ENCODE results near the gene FBLN2.
A peak's percentile ranks its signal among the peaks of the same experiment; 100 is the strongest.

Gene FBLN2

GRCh38 chr3:13545952-13546454 lies 2.9 kb upstream of the FBLN2 start:
- peaks cover 2 to 4% of the 10 kb centered on the region in 2 donors for H3K9me3 ChIP-seq (replicated peaks in 1 of 2; ENCODE audit: control insufficient read depth in 2 of 2, insufficient read depth in 1 of 2, low read depth in 1 of 2, low read length in 2 of 2)
- H3K79me1 ChIP-seq (ENCODE audit: low read depth, low read length), result no peaks in the 10 kb centered on the region
- no peak overlapping the region for H2BK12ac ChIP-seq (ENCODE audit: low read length)
- H3K4me1 ChIP-seq (ENCODE audit: control insufficient read depth in 2 of 2, insufficient read depth in 1 of 2, low read depth in 1 of 2, low read length in 2 of 2), result peaks cover 9 to 11% of the 10 kb centered on the region in 2 donors
- no peak overlapping the region for H4K91ac ChIP-seq (ENCODE audit: low read depth, low read length, poor library complexity)
- no peak overlapping the region for H2AFZ ChIP-seq (ENCODE audit: low read length)
- H4K8ac ChIP-seq (ENCODE audit: low read depth, low read length), result no peak overlapping the region
- peak overlapping the region; percentile 47 for H2AK5ac ChIP-seq (ENCODE audit: low read depth, low read length)
- H3K9ac ChIP-seq (ENCODE audit: low read depth, low read length, poor library complexity), result peak overlapping the region; percentile 18
- no CpG with 5 or more reads among the region's 9 CpGs for WGBS, 2 donors (ENCODE audit: extremely low coverage in 2 of 2, insufficient read length in 2 of 2, insufficient replicate concordance in 1 of 2)
- peaks cover 0 to 30% (median 23%) of the 10 kb centered on the region in 3 experiments for H3K27me3 ChIP-seq (ENCODE audit: control insufficient read depth in 3 of 3, insufficient read depth in 3 of 3, low read depth in 1 of 3, low read length in 3 of 3)
- no peak for DNase-seq (ENCODE audit: low spot score)
- H2BK5ac ChIP-seq (ENCODE audit: low read length), result no peak overlapping the region
- H3K23ac ChIP-seq (ENCODE audit: low read depth, low read length, poor library complexity), result no peak overlapping the region
- H2BK15ac ChIP-seq (ENCODE audit: low read length), result no peak overlapping the region
- peak overlapping the region; percentile 85 for H3K18ac ChIP-seq (ENCODE audit: low read length)
- H3K14ac ChIP-seq (ENCODE audit: low read length), result no peak overlapping the region
- no peak overlapping the region for H3K4me2 ChIP-seq (ENCODE audit: insufficient read depth, low read length, poor library complexity, severe bottlenecking)
- H3K4me3 ChIP-seq (ENCODE audit: low read length in 2 of 2), result no peak overlapping the region
- H3K36me3 ChIP-seq (replicated peaks in 1 of 2; ENCODE audit: control insufficient read depth in 2 of 2, insufficient read depth in 2 of 2, low read length in 2 of 2), result no peaks in the 10 kb centered on the region
- no peak overlapping the region for H3K27ac ChIP-seq (replicated peaks; ENCODE audit: low read length)
- H3K4ac ChIP-seq (ENCODE audit: low read length), result no peak overlapping the region
- H2BK120ac ChIP-seq (ENCODE audit: low read depth, low read length), result no peak overlapping the region

DNA sequence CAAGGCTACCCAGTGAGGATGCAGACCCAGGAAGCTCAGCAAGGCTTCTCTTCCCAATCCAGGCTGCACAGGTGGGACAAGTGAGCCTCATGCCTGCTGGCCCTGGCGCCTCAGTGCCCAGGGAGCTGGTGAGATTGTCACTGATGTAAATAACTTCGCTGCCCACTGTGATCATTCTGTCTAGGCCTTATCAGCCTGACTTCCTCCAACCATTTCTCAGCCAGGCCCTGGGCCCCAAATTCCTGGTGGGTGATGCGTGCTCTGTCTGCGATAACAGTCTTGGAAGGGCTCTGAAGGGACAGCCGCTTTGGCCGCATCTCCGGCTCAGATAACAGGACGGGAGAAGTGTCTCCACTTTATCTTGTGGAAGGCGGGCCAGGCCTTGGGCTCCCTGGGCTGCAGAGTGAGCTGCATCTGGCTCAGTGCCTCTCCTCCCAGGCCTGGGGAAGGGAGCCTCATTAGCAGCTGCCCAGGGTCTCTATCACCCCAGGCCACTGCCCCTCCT lies 2.2 kb upstream of the FBLN2 start:
- Histone ChIP-seq H2BK15ac (ENCODE audit: low read length) (peak overlapping the region; percentile 34), H3K27me3 (ENCODE audit: control insufficient read depth in 3 of 3, insufficient read depth in 3 of 3, low read depth in 1 of 3, low read length in 3 of 3) (peaks cover 0 to 30% (median 23%) of the 10 kb centered on the region in 3 experiments), H3K14ac (ENCODE audit: low read length) (no peak overlapping the region), H3K9ac (ENCODE audit: low read depth, low read length, poor library complexity) (no peak overlapping the region), H2BK12ac (ENCODE audit: low read length) (no peak overlapping the region), H3K4me3 (ENCODE audit: low read length in 2 of 2) (no peak overlapping the region), H3K79me1 (ENCODE audit: low read depth, low read length) (no peaks in the 10 kb centered on the region), H4K8ac (ENCODE audit: low read depth, low read length) (no peak overlapping the region), H3K4ac (ENCODE audit: low read length) (no peak overlapping the region), H4K91ac (ENCODE audit: low read depth, low read length, poor library complexity) (no peak overlapping the region), H3K4me2 (ENCODE audit: insufficient read depth, low read length, poor library complexity, severe bottlenecking) (no peak overlapping the region), H2BK5ac (ENCODE audit: low read length) (no peak overlapping the region), H3K23ac (ENCODE audit: low read depth, low read length, poor library complexity) (no peak overlapping the region), H3K4me1 (ENCODE audit: control insufficient read depth in 2 of 2, insufficient read depth in 1 of 2, low read depth in 1 of 2, low read length in 2 of 2) (peaks cover 9 to 15% of the 10 kb centered on the region in 2 donors), H3K27ac (replicated peaks; ENCODE audit: low read length) (no peak overlapping the region), H2AK5ac (ENCODE audit: low read depth, low read length) (no peak overlapping the region), H3K36me3 (replicated peaks in 1 of 2; ENCODE audit: control insufficient read depth in 2 of 2, insufficient read depth in 2 of 2, low read length in 2 of 2) (no peaks in the 10 kb centered on the region), H2BK120ac (ENCODE audit: low read depth, low read length) (no peak overlapping the region), H3K9me3 (replicated peaks in 1 of 2; ENCODE audit: control insufficient read depth in 2 of 2, insufficient read depth in 1 of 2, low read depth in 1 of 2, low read length in 2 of 2) (peaks cover 0 to 2% of the 10 kb centered on the region in 2 donors), H2AFZ (ENCODE audit: low read length) (peak overlapping the region; percentile 60), H3K18ac (ENCODE audit: low read length) (no peak overlapping the region)
- no peak for DNase-seq (ENCODE audit: low spot score)
- WGBS, 2 donors (ENCODE audit: extremely low coverage in 2 of 2, insufficient read length in 2 of 2, insufficient replicate concordance in 1 of 2), result no CpG with 5 or more reads among the region's 9 CpGs

- peak overlapping the region; percentile 81 for H2BK120ac ChIP-seq (ENCODE audit: low read depth, low read length)
- no peak overlapping the region for H3K9ac ChIP-seq (ENCODE audit: low read depth, low read length, poor library complexity)
- peak overlapping the region; percentile 90 for H2AK5ac ChIP-seq (ENCODE audit: low read depth, low read length)
- H3K18ac ChIP-seq (ENCODE audit: low read length), result peak overlapping the region; percentile 82
- no peak overlapping the region for H3K23ac ChIP-seq (ENCODE audit: low read depth, low read length, poor library complexity)
- peaks cover 0 to 30% (median 23%) of the 10 kb centered on the region in 3 experiments for H3K27me3 ChIP-seq (ENCODE audit: control insufficient read depth in 3 of 3, insufficient read depth in 3 of 3, low read depth in 1 of 3, low read length in 3 of 3)
- peak overlapping the region; percentile 95 for H2BK15ac ChIP-seq (ENCODE audit: low read length)
- H3K14ac ChIP-seq (ENCODE audit: low read length), result peak overlapping the region; percentile 67
- no peak overlapping the region for H4K91ac ChIP-seq (ENCODE audit: low read depth, low read length, poor library complexity)
- no peak overlapping the region for H2BK12ac ChIP-seq (ENCODE audit: low read length)
- WGBS, 2 donors (ENCODE audit: extremely low coverage in 2 of 2, insufficient read length in 2 of 2, insufficient replicate concordance in 1 of 2), result no CpG with 5 or more reads among the region's 10 CpGs
- no peak overlapping the region for H3K27ac ChIP-seq (replicated peaks; ENCODE audit: low read length)
- H3K36me3 ChIP-seq (replicated peaks in 1 of 2; ENCODE audit: control insufficient read depth in 2 of 2, insufficient read depth in 2 of 2, low read length in 2 of 2), result no peaks in the 10 kb centered on the region
- H3K79me1 ChIP-seq (ENCODE audit: low read depth, low read length), result no peaks in the 10 kb centered on the region
- peaks cover 0 to 2% of the 10 kb centered on the region in 2 donors for H3K9me3 ChIP-seq (replicated peaks in 1 of 2; ENCODE audit: control insufficient read depth in 2 of 2, insufficient read depth in 1 of 2, low read depth in 1 of 2, low read length in 2 of 2)
- H2AFZ ChIP-seq (ENCODE audit: low read length), result no peak overlapping the region
- H3K4me3 ChIP-seq (ENCODE audit: low read length in 2 of 2), result no peak overlapping the region
- DNase-seq (ENCODE audit: low spot score), result no peak
- H2BK5ac ChIP-seq (ENCODE audit: low read length), result peak overlapping the region; percentile 72
- H3K4ac ChIP-seq (ENCODE audit: low read length), result no peak overlapping the region
- H3K4me2 ChIP-seq (ENCODE audit: insufficient read depth, low read length, poor library complexity, severe bottlenecking), result no peak overlapping the region
- H3K4me1 ChIP-seq (ENCODE audit: control insufficient read depth in 2 of 2, insufficient read depth in 1 of 2, low read depth in 1 of 2, low read length in 2 of 2), result peaks cover 9 to 15% of the 10 kb centered on the region in 2 donors
- H4K8ac ChIP-seq (ENCODE audit: low read depth, low read length), result no peak overlapping the region
Observed at GRCh38 chr3:13547591-13548371, 1.1 kb upstream of the FBLN2 start.

All from neuronal stem cell (in vitro differentiated cells).